Measurements from ENCODE around the gene MFSD8. TPM values are rescaled to one million over a fixed set of nuclear protein-coding genes. Genes with fewer than 3 reads are reported as not detected.
"Not testable (repeated sequence)": the region's sequence is repeated elsewhere in the genome, so short reads cannot be mapped to it uniquely, and the experiment has no call there.

MFSD8 gene
- total RNA-seq, 1 donor from 2014 or later: 10.3 TPM

DNA sequence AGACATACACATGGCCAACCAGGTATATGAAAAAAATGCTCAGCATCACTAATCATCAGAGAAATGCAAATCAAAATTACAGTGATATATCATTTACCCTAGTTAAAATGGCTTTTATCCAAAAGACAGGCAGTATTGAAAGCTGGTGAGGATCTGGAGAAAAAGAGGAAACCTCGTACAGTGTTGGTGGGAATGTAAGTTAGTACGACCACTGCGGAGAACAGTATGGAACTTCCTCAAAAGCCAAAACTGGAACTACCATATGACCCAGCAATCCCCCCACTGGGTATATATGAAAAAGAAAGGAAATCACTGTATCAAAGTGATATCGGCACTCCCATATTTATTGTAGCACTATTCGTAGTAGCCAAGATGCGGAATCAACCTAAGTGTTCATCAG, 23.7 kb upstream of the MFSD8 start:
- DNase-seq (ENCODE audit: low read depth): no peak
- TF ChIP-seq, protein P1, sequence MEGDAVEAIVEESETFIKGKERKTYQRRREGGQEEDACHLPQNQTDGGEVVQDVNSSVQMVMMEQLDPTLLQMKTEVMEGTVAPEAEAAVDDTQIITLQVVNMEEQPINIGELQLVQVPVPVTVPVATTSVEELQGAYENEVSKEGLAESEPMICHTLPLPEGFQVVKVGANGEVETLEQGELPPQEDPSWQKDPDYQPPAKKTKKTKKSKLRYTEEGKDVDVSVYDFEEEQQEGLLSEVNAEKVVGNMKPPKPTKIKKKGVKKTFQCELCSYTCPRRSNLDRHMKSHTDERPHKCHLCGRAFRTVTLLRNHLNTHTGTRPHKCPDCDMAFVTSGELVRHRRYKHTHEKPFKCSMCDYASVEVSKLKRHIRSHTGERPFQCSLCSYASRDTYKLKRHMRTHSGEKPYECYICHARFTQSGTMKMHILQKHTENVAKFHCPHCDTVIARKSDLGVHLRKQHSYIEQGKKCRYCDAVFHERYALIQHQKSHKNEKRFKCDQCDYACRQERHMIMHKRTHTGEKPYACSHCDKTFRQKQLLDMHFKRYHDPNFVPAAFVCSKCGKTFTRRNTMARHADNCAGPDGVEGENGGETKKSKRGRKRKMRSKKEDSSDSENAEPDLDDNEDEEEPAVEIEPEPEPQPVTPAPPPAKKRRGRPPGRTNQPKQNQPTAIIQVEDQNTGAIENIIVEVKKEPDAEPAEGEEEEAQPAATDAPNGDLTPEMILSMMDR (conservative IDR thresholded peaks at IDR 0.05; ENCODE audit: low read depth, low read length): no peak
- no peak overlapping the region for H3K4me3 ChIP-seq (ENCODE audit: low read depth, low read length)

DNA sequence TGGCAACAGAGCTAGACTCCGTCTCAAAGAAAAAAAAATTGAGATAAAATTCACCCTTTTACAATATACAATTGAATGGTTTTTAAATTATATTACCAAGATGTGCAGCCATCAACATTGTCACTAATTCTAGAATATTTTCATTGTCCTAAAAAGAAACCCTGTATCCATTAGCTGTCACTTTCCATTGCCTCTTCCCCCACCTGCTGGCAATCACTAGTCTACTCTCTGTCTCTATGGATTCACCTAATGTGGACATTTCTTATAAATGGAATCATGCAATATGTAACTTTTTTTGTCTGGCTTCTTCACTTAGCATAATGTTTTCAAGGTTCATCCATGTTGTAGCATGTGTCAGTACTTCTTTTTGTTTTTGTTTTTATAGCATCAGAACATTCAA, 21.0 kb upstream of the MFSD8 start:
- TF ChIP-seq, protein P1 (conservative IDR thresholded peaks at IDR 0.05; ENCODE audit: low read depth, low read length): peak; percentile 22
- H3K4me3 ChIP-seq (ENCODE audit: low read depth, low read length): no peak overlapping the region
- DNase-seq (ENCODE audit: low read depth): no peak

DNA sequence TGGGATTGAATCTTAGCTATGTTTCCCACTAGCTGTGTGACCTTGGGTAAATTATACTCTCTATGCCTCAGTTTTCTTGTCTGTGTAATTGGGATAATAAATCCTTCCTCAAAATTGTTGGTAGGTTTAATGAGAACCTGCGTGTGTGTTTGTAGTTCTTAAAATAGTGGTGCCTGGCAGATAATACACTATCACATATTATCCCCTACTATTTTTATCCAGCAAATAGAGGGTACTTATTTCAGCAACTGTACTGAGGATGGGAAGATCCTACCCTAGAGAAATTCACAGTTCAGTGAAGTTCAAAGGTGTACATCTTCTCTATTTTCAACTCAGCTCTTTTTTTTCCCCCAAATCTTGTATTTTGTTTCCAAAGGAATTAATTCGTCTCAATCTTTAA, 17.5 kb upstream of the MFSD8 start:
- H3K4me3 ChIP-seq (ENCODE audit: low read depth, low read length): no peak overlapping the region
- DNase-seq (ENCODE audit: low read depth): no peak
- TF ChIP-seq, protein P1 (conservative IDR thresholded peaks at IDR 0.05; ENCODE audit: low read depth, low read length): no peak

DNA sequence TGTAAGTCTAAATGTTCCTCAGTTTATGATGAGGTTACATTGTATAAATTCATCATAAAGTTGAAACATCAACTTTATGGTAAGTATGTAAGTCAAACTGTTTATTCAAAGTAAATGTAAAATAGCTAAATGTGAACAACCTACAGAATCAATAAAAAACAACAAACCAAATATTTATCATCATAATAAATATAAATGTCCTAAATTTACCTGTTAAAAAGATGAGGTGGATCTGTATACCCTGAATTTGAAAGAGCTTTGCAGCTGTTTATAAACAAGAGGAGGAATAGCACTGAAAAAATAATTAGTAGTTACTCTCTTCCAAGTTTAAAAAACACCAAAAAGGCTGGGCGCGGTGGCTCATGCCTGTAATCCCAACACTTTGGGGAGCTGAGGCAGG, 14.0 kb upstream of the MFSD8 start:
- H3K4me3 ChIP-seq (ENCODE audit: low read depth, low read length): no peak overlapping the region
- TF ChIP-seq, protein P1 (conservative IDR thresholded peaks at IDR 0.05; ENCODE audit: low read depth, low read length): no peak
- DNase-seq (ENCODE audit: low read depth): no peak

DNA sequence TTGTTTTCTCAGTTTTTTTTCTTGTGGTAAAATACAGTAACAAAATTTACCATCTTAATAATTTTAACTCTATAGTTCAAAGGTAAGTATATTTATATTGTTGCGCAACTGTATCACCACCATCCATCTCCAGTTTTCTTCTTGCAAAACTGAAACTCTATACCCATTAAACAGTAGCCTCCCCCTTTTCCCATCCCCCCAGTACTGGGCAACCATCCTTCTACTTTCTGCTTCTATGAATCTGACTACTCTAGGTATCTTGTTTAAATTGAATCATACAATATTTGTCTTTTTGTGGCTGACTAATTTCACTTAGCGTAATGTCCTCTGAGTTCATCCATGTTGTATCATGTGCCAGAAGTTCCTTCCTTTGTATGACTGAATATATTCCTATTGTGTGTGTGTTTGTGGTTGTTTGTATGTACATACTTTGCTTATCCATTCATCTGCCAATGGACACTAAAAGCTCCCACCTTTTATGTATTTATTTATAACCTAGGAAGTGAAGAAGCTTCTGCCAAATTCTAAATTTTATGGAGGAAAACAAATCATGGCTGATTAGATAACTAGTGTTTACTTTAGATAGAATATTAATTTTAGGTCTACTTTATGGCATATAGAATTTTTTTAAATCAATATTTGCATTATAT, 10.3 kb upstream of the MFSD8 start:
- DNase-seq (ENCODE audit: low read depth): no peak
- no peak overlapping the region for H3K4me3 ChIP-seq (ENCODE audit: low read depth, low read length)
- TF ChIP-seq, protein P1 (conservative IDR thresholded peaks at IDR 0.05; ENCODE audit: low read depth, low read length): no peak

DNA sequence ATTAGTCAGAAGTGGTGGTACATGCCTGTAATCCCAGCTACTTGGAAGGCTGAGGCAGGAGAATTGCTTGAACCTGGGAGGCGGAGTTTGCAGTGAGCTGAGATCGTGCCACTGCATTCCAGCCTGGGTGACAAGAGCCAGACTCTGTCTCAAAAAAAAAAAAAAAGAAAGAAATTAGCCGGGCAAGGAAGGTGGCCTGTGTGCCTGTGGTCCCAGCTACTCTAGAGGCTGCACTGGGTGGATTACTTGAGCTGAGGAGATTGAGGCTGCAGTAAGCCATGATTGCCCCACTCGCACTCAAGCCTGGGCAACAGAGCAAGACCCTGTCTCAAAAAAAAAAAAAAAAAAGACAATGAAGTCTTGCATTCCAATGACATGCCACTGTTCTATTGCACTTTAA, 6.0 kb upstream of the MFSD8 start:
- DNase-seq (ENCODE audit: low read depth); H3K4me3 ChIP-seq (ENCODE audit: low read depth, low read length): not testable (repeated sequence)

DNA sequence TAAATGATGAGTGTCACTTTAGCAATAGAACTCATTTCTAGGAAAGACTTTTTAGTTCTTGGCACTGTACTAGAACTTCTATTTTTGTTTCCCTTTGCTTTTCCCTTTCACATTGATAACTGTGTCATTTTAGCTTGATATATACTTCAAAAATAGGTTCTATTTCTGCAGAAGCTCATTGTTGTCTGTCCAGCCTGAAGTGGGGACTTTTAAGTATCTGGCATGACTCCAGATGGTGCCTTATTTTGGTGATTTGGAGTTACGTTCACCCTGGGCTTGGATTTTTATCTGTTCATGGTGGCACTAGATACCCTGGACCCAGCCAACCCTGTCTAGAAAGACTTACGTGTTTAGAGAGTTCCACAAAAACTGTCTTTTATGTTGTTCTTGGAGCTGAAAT, 3.6 kb upstream of the MFSD8 start:
- TF ChIP-seq, protein P1 (conservative IDR thresholded peaks at IDR 0.05; ENCODE audit: low read depth, low read length): no peak
- DNase-seq (ENCODE audit: low read depth): no peak
- no peak overlapping the region for H3K4me3 ChIP-seq (ENCODE audit: low read depth, low read length)
